Astrocyte (in vitro differentiated cells and primary cell): ENCODE measurements around the gene SCRN1.

Experiments
- EZH2 ChIP-seq: IDR thresholded peaks from 2 replicates; pipeline ENCODE4 v1.6.1; 2012; ENCODE audit warnings: mild to moderate bottlenecking, low read length, inconsistent platforms; ENCODE audit not compliant: insufficient read depth
- TF ChIP-seq, protein P1 (sequence below): IDR thresholded peaks from 2 replicates; pipeline ENCODE4 v1.5.1; 2011; ENCODE audit warnings: low read depth, mild to moderate bottlenecking, inconsistent platforms, low read length, moderate library complexity; ENCODE audit not compliant: insufficient read depth

DNA sequence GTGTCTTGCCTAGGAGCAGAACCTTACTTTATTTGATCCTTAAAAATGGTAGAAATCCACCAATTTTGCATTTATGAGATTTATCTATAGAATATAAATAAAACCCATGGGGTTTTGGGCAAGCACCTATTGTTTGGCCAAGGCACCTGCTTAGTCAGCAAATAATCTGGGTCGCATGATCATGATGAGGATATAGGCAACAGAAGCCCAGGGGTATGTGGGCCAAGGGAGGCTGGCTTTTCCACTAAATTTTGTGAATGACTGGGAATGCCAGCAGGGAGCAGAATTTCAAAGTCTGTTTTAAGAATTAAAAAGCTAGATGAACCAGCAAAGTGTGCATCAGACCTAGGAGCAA is 17.3 kb downstream of the SCRN1 start:
- TF ChIP-seq, protein P1, sequence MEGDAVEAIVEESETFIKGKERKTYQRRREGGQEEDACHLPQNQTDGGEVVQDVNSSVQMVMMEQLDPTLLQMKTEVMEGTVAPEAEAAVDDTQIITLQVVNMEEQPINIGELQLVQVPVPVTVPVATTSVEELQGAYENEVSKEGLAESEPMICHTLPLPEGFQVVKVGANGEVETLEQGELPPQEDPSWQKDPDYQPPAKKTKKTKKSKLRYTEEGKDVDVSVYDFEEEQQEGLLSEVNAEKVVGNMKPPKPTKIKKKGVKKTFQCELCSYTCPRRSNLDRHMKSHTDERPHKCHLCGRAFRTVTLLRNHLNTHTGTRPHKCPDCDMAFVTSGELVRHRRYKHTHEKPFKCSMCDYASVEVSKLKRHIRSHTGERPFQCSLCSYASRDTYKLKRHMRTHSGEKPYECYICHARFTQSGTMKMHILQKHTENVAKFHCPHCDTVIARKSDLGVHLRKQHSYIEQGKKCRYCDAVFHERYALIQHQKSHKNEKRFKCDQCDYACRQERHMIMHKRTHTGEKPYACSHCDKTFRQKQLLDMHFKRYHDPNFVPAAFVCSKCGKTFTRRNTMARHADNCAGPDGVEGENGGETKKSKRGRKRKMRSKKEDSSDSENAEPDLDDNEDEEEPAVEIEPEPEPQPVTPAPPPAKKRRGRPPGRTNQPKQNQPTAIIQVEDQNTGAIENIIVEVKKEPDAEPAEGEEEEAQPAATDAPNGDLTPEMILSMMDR: no peak
- TF ChIP-seq EZH2: no peak
